ENCODE measurements around the gene EXOSC10.
"Not testable (repeated sequence)": the region's sequence is repeated elsewhere in the genome, so short reads cannot be mapped to it uniquely, and the experiment has no call there.

The EXOSC10 gene

GRCh38 chr1:11041048-11041447 lies 58.6 kb downstream of the EXOSC10 start:
- DNase-seq, result no peak

- DNase-seq, result not testable (repeated sequence)
Measured at GRCh38 chr1:11040105-11040429, 59.6 kb downstream of the EXOSC10 start.

DNA sequence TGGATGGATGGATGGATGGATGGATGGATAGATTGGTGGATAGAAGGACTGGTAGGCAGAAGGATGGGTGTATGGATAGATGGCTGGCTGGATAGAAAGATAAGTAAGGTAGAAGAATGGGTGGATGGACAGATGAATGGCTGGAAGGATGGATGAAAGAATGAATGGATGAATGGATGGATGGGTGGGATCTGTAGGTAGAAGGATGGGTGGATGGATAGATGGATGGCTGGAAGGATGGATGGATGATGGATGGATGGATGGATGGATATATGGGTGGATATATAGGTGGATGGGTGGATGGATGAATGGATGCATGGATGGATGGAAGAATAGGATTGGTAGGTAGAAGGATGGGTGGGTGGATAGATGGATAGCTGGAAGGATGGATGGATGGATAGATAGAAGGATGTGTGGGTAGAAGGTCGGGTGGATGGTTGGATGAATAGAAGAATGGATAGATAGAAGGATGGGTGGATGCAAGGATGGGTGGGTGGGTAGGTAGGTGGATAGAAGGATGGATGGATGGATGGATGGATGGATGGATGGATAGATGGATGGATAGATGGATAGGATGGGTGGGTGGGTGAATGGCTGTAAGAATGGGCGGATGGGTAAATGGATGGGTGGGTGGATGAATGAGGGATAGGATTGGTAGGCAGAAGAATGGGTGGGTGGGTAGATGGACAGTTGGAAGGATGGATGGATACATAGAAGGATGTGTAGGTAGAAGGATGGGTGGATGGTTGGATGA lies 60.1 kb downstream of the EXOSC10 start:
- DNase-seq, result no peak

DNA sequence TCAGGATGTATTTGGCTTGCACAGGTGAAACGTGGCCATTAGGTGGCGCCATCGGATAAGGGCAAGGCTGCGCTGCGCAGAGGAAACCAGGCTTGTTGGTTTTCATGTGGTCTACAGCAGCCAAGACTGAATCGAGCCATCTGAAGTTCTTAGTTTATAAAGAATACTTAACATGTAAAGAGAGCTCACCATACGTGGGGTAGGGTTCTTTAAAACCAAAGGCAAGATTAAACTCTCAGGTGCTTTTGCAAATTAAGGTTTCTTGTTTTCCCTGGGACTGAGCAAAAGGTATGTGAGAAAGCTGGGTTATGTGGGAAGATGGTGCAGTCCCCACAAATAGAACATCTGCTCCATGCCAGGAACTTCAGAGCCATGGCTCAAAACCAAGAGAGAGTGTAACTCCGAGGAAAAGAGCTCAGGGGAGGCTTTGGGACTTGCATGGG lies 61.9 kb downstream of the EXOSC10 start:
- peak; percentile 93 for DNase-seq

DNA sequence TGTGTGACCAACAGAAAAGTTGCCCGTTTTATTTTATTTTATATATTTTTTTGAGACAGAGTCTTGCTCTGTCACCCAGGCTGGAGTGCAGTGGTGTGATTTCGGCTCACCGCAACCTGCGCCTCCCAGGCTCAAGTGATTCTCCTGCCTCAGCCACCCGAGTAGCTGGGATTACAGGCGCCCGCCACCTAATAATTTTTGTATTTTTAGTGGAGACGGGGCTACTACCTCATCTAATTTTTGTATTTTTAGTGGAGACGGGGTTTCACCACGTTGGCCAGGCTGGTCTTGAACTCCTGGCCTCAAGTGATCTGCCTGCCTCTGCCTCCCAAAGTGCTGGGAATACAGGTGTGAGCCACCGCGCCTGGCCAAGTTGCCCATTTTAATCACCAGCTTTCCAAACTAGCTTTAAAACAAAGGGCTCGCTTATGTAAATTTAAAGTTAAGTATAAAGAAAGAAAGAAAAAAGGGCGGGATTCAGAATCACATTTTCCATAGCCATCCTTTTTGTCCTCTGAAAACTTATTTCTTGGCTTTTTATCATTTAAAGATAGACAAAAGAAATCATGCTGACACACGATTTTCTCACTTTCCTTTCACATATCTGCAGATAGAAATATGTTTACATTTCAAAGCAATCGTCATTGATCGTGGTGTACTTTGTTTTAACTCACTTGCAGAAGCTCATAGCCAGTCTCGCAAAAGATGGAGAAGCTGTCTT lies 62.5 kb downstream of the EXOSC10 start:
- DNase-seq, result not testable (repeated sequence)

GRCh38 chr1:11031624-11032262 lies 67.9 kb downstream of the EXOSC10 start:
- DNase-seq, result no peak

- no peak for DNase-seq
Measured at GRCh38 chr1:11030865-11031264, 68.8 kb downstream of the EXOSC10 start.

GRCh38 chr1:11028018-11028417 lies 71.7 kb downstream of the EXOSC10 start:
- no peak for DNase-seq

DNA sequence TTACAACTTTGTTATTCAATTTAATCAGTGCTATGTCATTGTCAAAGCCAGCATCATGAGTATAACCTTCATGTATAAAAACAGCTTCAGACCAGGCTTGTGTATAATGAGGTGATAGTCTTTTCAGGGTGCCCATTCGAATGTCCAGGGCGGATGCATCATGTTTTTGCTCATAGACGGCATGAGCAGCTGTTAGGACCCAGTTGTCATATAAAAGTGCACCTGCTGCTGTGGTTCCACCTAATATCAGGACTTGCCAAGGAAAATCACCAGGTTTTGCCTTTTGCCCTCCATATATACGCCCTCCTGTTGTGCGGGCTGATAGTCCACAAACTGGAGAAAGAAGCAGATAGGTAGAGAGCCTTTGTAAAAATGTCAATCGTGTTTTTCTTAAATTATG lies 72.4 kb downstream of the EXOSC10 start:
- no peak for DNase-seq

DNA sequence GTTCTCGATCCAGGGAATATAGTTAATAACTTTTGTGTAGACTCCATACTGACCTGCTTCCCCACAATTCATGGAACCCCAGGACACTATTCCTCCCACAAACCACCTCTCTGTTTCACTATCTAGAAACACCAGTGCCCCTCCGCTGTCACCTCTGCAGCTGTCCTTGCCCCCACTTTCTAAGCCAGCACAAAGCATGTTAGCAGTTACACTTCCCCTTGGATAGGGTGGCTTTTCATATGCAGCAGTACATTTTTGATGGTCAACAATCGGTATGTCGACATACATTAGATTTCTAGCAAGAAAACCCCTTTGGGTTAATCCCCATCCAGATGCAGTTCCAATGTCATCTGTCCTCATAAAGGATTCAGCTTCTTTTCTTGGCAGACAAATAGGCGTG lies 72.8 kb downstream of the EXOSC10 start:
- DNase-seq, result no peak

DNA sequence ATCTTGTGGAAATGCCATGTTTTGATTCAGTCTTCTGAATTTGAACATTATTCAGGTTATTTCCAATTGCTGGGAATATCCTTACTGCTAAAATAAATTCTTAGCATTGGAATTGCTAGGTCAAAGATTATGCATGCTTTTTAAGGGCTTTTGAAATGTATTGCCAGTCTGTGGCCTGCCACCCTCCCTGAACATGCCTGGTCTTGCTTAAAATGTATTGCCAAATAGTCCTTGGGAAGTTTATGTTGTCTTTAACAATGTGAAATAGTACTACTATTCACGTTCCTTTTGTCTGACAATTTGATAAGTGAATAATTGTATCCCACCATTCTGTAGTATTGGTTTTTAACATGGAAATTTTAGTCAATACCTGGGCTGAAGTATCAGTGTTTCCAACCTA lies 73.6 kb downstream of the EXOSC10 start:
- DNase-seq, result no peak

- no peak for DNase-seq
Measured at GRCh38 chr1:11025618-11026017, 74.1 kb downstream of the EXOSC10 start.

DNA sequence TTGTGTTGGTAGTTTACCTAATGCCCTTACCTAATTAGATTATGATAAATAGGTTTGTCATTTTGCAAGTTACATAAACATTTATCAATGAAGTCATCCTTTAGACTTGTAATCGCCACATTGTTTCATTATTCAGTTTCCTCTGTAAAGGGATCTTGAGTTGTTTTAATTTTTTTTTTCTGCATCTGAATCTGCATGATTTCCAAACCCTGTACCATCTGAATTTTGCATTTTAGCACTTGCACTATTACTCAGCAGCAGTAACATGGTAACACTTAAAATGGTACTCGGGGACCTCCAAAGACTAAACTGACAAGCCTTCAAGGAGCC lies 74.8 kb downstream of the EXOSC10 start:
- no peak for DNase-seq

- DNase-seq, result no peak
Measured at GRCh38 chr1:11024154-11024873, 75.4 kb downstream of the EXOSC10 start.

DNA sequence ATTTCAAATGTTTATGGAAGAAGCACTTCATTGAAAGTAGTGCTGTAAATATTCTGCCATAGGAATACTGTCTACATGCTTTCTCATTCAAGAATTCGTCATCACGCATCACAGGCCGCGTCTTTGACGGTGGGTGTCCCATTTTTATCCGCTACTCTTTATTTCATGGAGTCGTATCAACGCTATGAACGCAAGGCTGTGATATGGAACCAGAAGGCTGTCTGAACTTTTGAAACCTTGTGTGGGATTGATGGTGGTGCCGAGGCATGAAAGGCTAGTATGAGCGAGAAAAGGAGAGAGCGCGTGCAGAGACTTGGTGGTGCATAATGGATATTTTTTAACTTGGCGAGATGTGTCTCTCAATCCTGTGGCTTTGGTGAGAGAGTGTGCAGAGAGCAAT lies 76.5 kb downstream of the EXOSC10 start:
- DNase-seq, result no peak

DNA sequence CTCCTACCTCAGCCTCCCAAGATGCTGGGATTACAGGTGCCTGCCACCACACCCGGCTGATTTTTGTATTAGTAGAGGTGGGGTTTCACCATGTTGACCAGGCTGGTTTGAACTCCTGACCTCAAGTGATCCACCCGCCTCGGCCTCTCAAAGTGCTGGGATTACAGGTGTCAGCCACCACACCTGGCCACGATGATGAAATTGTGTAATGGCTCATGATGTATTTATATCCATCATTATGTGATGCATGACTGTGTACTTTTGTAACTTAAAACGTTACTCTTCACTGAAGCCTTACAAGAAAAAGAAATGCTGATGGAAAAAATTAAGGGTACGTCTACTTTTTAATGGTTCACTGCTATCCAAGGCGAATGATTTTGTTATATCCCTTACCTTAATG lies 79.7 kb downstream of the EXOSC10 start:
- no peak for DNase-seq

DNA sequence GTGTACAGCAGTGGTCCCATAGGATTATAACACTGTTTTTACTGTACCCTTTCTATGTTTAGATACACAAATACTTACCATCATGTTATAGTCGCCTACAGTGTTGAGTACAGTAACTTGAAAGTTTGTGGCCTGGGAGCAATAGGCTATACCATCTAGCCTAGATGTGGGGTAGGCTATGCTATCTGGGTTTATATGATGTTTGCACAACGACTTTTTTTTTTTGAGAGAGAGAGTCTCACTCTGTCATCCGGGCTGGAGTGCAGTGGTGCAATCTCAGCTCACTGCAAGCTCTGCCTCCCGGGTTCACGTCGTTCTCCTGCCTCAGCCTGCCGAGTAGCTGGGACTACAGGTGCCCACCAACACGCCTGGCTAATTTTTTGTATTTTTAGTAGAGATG lies 80.3 kb downstream of the EXOSC10 start:
- not testable (repeated sequence) for DNase-seq

Data from femur (tissue), 1 donor.